GM10847 (cell line): Measurements from ENCODE around the gene SQSTM1.
A peak's percentile ranks its signal among the peaks of the same experiment; 100 is the strongest.

ENCODE experiments used
- POLR2A ChIP-seq: IDR thresholded peaks from 2 replicates; pipeline ENCODE4 v1.6.1; 2011; ENCODE audit not compliant: insufficient read length; ENCODE audit errors: extremely low read depth

Gene SQSTM1

GRCh38 chr5:179792612-179793467 is 27.9 kb upstream of the SQSTM1 start:
- TF ChIP-seq POLR2A, result no peak

DNA sequence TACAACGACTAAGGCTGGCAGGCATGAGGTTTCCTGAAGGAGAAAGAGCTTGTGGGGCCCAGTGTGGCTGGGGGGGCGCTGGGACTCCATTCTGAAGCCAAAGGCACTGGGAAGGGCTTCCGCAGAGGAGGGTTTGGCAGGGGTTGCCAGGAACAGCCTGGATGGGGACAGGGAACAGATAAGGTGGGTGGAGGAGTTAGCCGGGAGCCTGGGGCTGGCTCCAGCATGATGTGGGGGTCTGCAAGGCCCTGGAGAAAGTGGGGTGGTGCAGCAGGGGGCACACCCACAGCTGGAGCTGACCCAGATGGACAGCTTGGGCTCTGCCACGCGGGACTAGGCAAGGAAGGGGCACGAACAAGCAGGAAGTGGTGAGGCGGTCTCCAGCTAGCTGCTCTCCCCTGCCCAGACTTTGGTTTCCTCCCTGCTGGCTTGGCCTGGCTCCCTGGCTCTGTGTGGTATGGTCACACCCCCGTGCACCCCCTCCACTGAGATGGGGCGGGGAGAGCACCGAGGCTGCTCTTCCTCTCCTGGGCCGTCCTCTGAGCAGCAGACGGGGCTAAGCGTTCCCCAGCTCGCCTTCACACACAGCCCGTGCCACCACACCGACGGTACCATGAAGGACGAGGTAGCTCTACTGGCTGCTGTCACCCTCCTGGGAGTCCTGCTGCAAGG is 27.1 kb upstream of the SQSTM1 start, which contains the start of gene LTC4S:
TSS of gene LTC4S (plus strand) at position 519 of the 672 bp plus-strand sequence. CDS start at position 614, 95 bp downstream.
- no peak for TF ChIP-seq POLR2A

GRCh38 chr5:179794171-179794570 is 26.5 kb upstream of the SQSTM1 start:
- TF ChIP-seq POLR2A, result no peak

DNA sequence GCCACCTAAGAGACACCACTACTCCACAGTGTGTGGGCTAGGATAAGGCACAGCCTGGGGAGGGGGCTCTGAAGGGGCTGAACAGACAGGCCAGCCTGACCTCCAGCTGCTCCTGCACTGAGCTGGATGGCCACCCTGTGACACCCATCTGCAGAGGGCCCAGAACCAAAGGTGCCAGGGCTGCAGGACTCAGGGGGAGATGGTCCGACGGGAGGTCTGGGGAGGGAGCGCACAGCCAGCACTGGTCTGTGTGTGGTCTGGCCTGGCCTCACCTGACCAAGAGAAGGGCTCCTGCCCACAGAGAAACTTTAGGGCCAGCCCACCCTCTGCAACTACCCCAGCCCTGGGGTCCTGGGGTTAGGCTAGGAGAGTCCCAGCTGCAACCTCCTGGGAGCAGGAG is 26.1 kb upstream of the SQSTM1 start:
- TF ChIP-seq POLR2A, result no peak

DNA sequence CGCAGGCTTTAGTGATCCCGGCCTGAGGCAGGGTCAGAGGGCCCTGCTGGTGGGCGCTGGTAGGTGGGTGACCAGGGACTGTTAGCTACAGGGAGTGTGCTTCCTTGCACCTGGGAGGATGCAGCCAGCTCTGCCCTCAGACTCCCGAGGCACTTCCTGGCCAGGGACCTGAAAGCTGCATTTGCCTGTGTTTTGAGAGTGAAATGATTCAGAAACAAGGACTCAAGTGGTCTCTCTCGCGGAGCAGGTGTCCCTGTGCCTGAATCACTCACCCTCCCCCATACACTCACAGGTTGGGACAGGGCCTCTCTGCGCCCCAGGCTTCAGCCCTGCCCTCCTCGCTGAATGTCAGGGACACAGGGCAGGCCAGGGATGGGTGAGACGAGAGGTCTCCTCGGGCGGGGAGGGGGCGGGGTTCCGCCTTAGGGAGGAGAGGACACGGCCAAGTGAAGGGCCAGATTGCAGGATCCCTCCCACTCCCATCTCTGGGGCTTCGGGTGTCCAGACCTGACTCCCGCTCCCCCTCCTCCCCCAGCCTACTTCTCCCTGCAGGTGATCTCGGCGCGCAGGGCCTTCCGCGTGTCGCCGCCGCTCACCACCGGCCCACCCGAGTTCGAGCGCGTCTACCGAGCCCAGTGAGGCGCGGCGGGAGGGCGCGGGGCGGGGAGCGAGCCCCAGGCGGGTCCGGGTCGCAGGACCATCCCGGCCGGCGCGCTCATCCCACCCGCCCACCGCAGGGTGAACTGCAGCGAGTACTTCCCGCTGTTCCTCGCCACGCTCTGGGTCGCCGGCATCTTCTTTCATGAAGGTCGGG is 25.4 kb upstream of the SQSTM1 start:
- no peak for TF ChIP-seq POLR2A

- TF ChIP-seq POLR2A, result peak; percentile 13
Observed at GRCh38 chr5:179795863-179796833, 24.6 kb upstream of the SQSTM1 start.

DNA sequence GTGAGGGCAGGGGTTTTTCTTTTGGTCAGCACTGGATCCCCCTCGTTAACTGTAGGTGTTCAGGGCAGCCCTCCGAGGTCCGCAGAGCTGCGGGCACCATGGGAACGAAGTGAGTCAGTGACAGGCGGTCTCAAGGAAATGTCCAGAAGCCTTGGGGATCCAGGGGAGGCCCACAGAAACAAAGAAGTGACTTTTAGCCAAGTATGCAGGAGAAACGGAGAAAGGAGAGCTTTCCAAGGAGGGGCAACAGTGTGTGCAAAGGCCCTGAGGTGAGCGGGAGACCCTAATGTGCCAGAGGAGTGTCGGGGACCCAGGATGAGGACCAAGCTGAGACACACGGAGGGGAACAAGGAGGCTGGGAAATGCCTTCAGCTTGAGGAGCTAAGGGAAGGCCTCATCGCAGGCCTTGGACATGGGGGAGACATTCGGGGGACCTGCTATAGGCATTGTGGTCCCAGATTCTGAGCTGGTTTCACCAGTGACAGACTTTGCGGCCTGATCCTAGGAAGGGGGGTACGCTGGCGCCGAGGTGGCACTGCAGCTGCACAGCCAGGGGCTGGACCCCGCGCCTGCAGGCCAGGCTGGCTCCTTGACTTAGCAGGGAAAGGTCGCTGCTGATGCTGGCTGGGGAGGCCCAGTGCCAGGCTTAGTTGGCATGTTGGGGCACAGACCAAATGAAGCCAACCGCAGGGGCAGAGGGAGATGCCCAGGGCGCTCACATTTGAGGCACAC is 23.7 kb upstream of the SQSTM1 start:
- peak; percentile 0 for TF ChIP-seq POLR2A

DNA sequence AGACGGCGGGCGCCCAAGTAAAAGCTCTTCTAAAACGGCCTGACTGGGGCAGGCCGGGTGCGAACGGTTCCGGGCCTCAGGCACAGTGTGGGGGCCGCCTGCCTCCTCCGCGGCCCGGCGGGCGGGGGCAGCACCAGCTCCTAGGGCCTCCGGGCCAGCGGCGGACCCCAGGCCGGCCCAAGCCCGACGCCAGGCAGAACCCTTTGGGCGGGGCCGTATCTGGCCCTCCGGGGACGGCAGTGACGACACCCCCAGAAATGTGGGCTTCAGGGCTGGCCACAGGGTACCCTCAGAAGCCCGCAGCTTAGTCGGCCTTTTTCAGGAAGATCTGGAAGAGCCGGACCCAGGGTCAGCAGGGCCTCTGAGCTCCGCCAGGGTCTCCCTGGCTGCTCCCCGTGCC is 23.0 kb upstream of the SQSTM1 start:
- TF ChIP-seq POLR2A, result no peak

- TF ChIP-seq POLR2A, result no peak
Observed at GRCh38 chr5:179798144-179798770, 22.4 kb upstream of the SQSTM1 start.

DNA sequence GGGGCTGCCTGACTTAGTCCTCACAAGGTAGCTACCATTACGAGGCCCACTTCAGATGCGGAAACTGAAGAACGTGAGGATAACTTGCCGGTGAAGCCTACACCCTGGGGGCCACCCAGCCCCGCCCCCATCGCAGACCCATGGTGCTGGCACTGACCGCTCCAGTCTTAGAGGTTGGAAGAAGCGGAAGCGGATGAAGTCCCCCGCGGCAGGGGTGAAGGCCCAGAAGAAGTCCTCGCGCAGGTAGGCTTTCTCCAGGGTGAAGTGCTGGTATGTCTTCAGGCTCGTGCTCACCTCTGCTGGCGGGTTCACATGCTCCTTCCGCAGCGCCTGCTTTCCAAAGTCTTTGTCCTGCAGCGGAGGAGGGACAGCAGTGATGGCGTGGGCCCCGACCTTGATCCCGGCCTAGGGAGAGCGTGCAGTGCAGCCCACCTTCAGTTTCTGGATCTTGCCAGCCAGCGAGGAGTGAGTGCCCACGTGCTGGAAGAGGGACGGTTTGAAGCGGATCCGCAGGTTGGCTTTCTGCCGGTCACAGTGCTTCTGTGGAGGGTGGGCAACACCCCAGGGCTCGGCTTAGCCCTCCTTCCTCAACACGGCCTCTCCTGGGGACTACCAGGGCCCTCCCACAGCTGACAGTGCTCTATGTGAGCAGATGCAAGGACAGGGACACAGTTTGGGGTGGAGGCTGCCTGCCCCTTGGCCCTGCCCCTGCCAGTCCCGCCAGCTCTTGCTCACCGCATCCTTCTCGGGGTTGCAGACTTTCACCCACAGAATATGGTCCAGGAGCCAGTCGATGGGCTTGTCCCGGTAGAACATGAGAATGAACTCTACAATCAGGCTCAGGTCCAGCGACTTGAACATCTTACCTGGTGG is 21.7 kb upstream of the SQSTM1 start:
- no peak for TF ChIP-seq POLR2A

DNA sequence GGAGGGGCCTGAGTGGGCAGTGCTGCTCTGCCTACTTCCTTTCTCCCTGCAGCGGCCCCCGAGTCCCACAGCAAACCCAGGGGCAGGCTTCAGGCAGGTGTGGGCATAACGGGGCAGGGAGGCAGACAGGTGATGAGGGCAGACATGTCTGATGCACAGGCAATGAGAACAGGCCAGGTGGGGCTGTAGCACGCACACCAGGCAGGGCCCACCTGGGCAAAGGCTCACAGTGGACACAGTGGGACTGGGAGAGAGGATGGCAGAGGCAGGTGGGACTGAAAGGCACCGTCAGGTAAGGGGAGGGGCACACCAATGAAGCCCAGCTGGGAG is 21.1 kb upstream of the SQSTM1 start:
- no peak for TF ChIP-seq POLR2A

DNA sequence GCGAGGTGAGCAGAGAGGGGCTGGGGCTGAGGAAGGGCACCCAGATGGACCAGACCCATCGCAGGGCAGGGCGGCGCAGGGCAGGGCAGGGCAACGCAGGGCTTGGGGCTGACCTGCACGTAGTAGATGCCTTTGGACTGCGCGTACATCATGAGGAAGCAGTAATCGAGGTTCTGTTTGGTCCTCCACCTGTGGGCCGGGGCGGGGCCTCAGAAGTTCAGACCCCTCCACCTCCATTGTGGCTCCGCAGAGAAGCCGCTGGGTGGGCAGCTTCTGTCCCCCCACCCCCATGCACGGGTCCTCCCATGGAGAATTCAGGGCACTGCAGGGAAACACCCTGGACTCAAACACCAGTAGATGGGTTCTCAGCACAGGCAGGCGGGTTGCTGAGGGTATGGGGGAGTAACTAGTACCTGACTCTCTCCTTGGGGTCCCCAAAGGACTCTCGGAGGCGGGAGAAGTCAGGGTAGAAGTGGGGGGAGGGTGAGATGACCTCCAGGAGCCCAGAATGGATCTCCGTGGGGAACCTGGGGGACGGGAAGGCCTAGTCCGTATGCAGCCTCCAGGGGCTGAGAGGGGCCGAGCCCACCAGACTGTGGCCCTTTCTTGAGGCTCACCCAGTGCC is 20.5 kb upstream of the SQSTM1 start:
- TF ChIP-seq POLR2A, result no peak
